NCI-H345 treated with DMSO at 0.1 percent for 48 hours (cell line): ENCODE measurements around the gene UBL4B.
A peak's percentile ranks its signal among the peaks of the same experiment; 100 is the strongest.

ENCODE experiments used
- DNase-seq: peaks from one replicate; lab custom pipeline; 2025; ENCODE audit not compliant: unreplicated experiment; lab: John Stamatoyannopoulos, UW

UBL4B gene

GRCh38 chr1:110084227-110085078 is 27.8 kb upstream of the UBL4B start:
- no peak for DNase-seq

DNA sequence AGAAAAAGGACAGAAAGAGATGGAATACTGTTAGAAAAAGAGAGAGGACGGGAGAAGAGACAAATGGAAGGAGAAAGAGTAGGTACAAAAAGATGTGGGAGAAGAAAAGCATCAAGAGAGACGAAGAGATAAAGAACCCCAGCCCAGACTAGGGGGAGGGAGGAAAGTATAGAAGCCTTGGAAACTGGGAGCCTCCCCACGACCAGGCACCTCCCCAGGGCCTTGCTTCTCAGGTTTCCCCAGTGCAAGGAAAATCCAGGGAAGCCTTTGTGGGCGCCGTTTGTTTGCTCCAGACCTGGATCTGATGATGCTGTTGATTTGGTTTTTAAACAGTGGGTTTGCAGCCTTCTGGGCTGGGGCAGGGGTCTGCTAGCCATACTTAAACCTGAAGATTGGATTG is 26.6 kb upstream of the UBL4B start:
- no peak for DNase-seq

DNA sequence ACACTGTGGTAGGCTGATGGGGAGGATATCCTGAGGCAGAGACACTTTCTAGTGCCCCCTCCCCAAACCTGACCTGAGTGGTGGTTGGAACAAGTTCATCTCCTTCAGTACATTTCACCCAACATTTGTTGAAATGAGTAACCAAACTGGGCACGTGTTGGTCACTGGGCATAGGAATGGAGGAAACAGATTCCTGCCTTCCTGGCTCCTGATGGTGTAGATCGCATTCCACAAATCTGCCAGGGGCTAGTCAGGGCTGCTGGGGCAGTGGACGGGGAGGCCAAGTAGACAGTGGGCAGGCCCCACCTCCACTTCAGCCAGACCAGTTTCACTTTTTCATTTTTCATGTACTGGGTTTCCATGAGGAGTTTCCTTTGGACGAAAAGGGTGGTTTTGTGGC is 25.3 kb upstream of the UBL4B start:
- no peak for DNase-seq

GRCh38 chr1:110087812-110088738 is 24.2 kb upstream of the UBL4B start:
- DNase-seq: peak; percentile 26

- DNase-seq: no peak
These were observed 23.4 kb upstream of the UBL4B start for GRCh38 chr1:110088739-110089316.

GRCh38 chr1:110089561-110090275 is 22.5 kb upstream of the UBL4B start:
- no peak for DNase-seq

- no peak for DNase-seq
These were observed 20.9 kb upstream of the UBL4B start for GRCh38 chr1:110091381-110091780.

GRCh38 chr1:110091791-110092190 is 20.5 kb upstream of the UBL4B start:
- no peak for DNase-seq

DNA sequence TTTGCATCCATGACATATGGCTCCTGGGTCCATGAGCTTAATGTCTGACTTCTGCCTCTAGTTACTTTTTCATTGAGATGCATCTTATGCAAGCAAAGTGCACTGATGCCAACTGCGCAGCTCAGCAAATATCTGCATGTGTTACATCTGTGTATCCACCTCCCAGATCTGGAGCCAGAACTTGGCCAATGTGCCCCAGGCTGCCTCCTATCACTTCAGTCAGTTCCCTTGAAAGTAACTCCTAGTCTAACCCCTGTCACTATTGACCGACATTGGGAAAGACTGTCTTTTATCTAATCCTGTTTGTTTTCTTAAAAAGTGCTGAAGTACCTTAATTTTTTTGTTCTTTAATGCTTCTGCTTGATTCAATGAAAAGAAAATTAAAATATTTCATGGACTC is 19.3 kb upstream of the UBL4B start:
- DNase-seq: no peak

DNA sequence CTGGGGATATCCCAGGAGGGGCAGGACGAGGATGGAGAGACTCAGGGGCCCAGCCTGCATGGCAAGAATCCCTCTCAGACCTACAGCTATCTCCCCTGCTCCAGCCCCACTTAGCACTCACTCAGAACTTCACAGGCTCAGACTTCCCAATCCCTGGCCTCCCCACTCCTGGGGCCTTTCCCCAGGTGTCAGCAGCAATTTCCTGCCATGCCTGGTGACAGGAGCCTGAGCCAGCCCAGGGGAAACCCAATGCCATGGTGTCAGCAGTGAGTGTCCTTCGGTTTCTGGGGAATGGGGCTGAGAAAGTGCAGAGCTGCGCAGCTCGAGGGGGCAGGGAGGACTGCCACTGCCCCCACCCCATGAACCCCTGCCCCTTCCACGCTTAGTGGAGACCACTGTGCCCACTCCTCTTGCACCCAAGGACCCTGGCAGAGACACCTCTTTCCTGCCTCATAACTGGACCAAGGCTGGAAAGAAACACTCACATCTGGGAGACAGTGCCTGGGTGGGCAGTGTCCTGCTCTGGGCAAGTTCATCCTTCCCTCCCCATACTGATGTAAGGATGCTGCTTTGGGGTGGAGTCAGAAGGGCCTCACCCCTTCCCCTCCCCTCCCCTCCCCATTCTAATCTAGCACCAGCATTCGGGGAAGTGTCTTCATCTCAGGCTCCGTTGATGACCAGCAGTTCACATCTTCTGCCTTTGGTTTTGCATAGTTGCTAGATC is 17.1 kb upstream of the UBL4B start:
- no peak for DNase-seq

DNA sequence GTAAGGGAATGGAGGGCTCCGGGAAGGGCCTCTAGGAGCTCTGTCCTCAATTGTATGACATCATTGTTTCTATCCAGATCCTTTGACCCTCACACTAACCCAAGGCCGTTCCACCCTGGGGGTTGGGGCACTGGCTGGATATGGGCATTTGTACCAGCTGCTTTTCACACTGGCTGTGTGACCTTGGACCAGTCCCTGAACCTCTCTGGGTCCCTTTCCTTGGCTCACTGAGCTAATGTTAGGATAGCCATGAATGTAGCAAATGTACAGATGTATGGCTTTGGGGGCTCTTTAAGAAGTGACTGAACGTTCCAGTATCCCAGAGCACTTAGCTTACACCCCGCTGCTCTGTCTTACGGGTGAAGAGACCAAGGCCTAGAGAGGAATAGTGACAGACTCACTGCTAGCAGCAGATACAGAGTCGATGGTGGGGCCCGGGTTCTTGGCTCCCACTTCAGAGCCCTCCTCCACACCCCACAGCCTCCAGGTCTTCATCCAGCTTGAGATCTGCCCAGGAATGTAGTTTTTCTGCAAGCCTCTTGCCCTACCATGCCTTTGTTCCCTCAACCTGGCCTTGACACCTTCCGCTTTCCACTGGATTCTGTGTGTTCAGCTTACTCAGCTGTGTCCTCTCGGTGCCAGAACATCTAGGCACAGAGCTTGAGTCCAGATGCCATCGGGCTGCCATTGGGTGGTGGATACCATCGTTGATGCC is 14.6 kb upstream of the UBL4B start:
- DNase-seq: no peak

GRCh38 chr1:110098222-110099026 is 13.8 kb upstream of the UBL4B start:
- DNase-seq: no peak

DNA sequence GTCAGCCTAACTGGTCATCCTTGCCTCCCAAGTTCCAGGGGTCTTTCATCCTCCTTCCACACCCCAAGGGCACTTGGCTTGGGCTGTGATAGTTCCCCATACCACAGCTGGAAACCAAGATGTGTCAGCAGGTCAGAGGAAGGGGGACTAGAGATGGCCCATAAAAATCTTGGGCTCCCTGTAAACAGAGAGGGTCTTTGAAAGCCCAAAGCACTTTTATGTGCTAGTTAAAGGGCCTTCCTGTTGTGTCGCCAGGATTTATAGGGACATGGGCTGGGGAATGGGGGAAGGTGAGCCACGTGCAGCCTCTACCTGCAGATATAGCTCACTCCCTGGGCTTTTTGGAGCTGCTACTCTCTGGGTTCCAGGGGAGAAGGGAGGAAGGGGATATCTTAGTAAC is 11.9 kb upstream of the UBL4B start:
- no peak for DNase-seq

GRCh38 chr1:110102081-110102480 is 10.2 kb upstream of the UBL4B start:
- no peak for DNase-seq

- peak; percentile 63 for DNase-seq
These were observed 6.0 kb upstream of the UBL4B start for GRCh38 chr1:110106013-110106941.

DNA sequence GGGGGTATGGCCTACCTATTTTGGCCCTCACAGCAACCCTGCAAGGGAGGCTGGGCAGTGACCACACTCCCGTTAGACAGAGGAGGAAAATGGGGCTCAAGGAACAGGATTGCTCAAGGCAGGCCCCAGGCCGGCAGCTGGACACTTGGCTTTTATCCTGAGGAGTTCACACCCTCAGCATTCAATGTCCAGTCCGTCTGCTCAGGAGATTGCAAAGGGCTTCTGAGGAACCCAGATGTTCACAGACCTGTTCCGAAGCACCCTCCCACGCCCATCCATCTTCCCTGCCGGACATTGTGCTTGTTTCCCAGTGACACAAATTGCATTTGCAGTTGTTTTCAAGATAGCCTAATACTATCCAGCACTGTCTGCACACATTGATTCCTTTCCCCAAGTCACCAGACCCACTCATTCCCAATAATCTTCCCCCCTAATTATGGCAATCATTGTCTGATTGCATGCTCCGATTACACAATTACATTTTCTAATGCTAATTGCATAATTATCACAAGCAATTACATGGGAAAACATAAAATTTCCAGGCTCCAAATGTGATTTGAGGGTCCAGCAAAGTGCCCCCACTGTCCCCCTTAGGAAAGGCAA is 4.3 kb upstream of the UBL4B start:
- DNase-seq: no peak

DNA sequence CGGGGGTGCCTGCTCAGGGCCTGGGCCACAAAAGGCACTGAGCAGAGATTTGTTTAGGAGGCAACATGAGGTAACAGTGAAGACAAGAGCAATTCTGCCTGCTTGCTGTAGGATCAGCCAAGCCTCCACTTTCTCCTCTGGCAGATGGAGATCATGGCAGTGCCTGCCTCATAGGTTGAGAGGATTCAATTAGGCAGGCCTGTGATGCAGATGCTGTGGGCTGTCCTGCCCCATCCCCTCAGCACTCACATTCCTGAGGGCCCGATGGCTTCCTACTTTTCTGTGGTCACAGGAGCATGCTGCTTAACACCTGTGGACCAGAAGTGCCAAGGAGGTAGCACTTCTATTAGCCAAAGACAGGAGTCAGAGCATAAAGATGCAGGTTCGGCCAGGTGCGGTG is 1.2 kb upstream of the UBL4B start:
- DNase-seq: no peak
